Activated CD4-positive, alpha-beta T cell treated with anti-CD3 and anti-CD28 coated beads, Interleukin-2, Interleukin-4, amounts not matched to agents 100 ng/mL and 50 ng/mL, durations not matched to agents 16 hours and 8 hours (primary cell): ENCODE results near the gene C1QTNF9.
"Not testable (repeated sequence)": the region's sequence is repeated elsewhere in the genome, so short reads cannot be mapped to it uniquely, and the experiment has no call there.

Experiments used
- DNase-seq: peaks from one replicate; pipeline ENCODE4 v3.0.0-alpha.2; 2020; ENCODE audit warnings: low spot score

Gene C1QTNF9, protein sequence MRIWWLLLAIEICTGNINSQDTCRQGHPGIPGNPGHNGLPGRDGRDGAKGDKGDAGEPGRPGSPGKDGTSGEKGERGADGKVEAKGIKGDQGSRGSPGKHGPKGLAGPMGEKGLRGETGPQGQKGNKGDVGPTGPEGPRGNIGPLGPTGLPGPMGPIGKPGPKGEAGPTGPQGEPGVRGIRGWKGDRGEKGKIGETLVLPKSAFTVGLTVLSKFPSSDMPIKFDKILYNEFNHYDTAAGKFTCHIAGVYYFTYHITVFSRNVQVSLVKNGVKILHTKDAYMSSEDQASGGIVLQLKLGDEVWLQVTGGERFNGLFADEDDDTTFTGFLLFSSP

DNA sequence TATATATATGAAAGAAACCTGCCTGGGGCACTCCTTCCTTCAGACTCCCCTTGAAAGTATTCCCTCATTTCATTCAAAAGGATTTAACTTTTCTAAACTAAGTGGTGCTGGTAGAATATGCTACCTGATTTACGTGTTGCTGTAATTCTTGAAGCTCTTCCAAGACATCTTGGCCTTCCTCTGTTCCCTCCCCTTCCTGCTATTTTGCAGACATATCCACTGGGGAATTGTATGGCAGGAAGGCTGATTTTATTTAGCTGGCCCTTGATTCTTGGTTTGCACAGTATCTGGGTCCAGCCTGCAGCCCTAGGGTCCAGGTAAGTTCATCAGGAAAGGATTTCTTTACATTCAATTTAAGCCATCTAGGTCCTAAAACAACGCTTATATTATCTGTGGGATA is at the start of gene C1QTNF9:
Gene C1QTNF9 (plus strand): TSS at position 281 of the 400 bp plus-strand sequence. CDS start 6,424 bp downstream, outside the sequence.
- not testable (repeated sequence) for DNase-seq

DNA sequence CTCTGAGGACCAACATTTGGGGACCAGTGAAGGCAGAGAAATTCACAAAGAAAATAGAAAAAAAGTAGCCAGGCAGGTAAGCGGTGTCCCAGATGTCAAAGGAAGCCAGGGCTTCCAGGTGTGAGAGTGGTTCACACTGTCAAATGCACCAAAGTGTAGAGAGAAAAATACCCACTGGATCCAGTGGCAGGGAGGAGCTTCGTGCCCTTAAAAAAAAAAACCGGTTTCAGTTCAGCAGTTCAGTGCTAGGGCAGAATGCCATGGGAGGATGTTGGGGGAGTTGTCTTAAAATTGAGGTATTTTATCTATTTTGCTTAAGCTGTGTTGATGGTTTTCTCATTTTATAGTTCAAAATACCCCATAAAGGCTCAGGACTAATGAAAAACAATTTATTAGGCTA is 47.8 kb upstream of the C1QTNF9 start:
- DNase-seq, result no peak

DNA sequence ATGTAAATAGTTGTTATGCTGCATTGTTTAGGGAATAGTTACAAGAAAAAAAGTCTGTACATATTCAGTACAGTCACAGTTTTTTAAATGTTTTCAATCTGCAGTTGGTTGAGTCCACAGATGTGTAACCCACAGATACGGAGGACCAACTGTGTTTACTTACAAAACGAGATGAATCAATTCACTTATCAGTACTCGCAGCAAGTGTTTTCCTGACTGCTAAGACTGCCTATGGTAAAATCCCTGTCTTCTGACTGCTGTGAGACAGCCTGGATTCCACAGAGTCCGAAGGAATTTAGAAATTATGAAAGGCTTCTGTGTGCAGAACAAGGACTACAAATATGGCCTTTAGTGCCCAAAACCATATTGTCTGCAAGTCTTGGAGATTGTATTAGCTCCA is 45.7 kb upstream of the C1QTNF9 start:
- no peak for DNase-seq

DNA sequence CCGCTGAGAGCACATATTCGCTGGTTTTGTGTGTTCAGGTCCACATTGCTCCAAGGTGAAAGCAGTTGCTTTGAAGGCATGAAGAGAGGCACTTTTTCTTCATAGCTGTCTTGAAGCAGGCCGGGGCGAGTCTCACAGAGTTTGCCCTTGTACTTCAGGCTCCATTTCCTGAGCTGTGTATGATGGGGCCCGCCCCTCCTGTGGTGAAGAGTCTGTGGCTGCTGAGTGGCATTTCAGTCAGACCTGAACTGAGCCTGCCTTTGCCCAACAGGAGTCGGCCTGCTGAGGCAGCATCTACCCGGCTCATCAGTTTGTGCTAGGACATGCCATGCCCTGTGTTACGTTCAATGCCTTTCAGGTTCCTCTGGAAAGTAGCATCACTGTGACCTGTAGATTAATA is 44.4 kb upstream of the C1QTNF9 start:
- DNase-seq, result peak; percentile 91

DNA sequence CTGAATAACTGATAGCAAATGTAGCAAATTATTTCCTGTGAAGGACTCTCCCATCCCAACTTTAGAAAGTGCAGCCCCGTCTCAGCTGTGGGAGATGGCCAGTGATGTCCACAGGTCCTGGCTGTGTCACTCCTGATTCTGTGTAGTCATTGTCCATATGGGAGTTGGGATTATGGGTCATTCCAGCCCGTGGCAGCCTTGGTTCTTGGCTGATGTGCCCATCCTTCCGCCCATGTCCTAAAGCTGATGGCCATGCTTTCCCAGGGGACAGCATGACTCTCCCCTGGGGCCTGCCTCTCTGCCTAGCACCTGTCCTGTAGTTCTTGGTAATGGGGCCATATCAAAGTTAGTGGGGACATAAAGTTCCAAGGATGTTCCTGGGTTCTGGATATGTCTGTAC is 43.9 kb upstream of the C1QTNF9 start:
- no peak for DNase-seq

DNA sequence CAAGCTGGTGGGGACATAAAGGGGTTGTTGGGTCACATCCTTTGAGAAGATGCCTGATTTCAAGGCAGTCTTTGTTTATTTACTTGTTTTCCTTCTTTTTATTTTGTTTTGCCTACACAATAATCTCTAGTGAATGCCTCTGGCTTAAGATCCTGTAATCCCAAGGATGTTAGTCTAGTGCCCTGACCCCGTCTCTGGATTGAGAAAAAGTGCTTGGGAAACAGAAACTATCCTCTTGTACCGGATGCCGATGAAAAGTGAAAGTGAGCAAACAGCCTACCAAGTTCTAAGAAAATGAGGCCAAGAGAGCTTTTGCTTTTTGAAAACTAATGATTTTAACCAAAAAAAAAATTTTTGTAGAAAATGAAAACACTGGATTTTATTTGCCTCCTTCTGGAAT is 42.1 kb upstream of the C1QTNF9 start:
- peak; percentile 71 for DNase-seq

DNA sequence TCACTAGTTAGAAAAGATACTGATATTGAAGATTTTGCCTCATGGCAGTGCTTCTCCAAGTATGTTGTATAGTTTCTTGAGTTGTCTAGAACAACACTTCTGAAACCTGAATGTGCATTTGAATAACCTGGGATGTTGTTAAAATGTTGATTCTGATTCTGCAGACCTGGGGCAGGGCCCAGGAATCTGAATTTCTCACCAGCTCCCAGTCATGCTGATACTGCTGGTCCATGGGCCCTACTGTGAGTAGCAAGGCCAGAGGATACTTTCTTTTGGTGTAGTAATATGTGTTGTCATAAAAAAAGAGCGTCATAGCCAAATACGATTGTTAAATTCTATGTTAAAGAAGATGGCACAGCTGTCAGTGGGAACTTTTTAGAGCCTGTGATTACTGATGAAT is 41.6 kb upstream of the C1QTNF9 start:
- no peak for DNase-seq

DNA sequence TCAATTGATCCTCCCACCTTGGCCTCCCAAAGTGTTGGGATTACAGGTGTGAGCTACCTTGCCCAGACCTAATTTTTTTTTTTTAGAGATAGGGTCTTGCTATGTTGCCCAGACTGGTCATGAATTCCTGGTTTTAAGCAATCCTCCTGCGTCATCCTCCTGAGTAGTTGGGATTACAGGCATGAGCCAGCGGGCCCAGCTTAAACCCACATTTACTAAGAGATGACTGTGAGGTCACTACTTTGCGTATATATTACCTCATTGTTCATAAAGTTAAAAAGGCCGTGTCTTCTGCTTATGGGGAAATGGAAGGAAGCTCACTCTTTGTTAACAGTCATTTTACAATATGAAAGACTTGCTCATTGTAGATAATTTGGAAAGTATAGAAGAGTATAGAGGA is 39.6 kb upstream of the C1QTNF9 start:
- no peak for DNase-seq

DNA sequence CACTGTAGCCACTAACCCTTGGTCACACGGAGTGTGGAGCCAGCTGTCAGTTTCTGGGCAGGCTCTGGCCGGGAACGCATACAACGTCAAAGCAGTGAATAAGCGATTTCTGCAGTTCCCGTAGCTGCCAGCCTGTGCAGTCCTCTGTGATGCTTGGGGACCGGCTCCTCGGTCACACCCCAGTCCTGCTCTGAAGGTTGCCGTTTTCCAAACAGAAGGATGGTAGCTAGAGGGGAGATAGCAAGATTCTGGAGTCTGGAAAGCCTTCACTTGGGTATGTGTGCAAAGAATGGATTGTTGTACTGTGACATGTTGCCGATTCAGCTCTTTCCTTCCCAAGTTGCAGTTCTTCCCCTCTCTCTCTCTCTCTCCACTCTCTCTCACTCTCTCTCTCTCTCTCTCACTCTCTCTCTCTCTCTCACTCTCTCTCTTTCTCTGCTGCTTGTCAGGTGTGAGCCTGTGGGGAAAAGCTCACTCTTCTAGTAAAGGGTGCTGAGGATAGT is 38.7 kb upstream of the C1QTNF9 start:
- peak; percentile 68 for DNase-seq

DNA sequence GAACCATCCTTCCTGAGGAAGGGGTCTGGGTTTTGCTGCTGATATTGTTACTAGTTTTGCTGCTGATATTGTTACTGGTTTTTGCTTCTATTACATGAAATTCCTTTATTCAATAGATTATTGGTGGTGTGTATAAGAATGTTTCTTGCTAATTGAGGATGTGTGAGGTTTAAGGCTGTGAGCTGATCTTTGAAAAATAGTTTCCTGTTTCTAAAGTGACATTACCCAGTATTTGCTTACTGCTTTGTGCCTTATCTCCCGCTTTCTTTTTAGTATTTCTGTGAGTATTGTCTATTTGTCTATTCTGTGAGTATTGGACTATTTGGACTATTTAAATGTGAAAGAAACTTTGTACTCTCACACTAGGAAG is 38.2 kb upstream of the C1QTNF9 start:
- no peak for DNase-seq

DNA sequence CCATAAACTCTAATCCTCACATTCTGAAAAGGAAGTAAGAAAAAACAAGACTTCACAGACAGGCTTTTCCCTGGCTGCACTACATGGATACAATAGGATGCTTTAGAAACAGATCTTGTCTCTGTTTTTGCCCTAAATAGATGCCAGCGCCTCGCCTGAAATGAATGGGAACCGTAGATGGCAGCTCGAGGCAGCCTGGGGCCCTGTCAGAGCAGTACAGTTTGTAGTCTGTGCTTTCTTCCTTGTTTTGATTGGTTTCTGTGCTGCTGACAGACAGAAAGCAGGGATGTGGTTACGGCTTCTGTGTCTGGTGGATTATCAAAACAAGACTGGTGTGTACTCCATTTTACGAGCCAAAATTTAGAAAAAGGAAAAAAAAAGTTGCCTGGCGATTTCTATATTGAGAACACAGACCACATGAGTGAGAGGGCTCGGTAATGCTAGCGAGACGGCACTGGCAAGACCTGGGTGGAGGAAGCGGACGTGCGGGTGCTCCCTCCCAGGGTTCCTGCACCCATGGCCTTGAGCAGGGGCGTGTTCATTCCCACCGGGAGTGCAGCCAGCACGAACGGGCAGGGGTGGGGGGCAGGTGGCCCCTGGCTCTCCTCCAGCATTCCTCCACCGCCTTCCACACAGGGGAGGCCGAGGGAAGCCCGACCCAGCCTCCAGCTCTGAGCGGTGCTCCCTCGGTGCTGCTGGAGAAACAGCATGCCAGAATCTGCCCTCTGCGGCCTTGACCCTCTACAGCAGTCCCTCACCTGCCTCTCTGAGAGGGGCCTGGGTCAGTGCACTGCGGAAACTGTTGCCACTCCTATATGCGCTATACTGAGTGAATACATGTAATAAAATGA is 37.6 kb upstream of the C1QTNF9 start:
- peak; percentile 83 for DNase-seq

DNA sequence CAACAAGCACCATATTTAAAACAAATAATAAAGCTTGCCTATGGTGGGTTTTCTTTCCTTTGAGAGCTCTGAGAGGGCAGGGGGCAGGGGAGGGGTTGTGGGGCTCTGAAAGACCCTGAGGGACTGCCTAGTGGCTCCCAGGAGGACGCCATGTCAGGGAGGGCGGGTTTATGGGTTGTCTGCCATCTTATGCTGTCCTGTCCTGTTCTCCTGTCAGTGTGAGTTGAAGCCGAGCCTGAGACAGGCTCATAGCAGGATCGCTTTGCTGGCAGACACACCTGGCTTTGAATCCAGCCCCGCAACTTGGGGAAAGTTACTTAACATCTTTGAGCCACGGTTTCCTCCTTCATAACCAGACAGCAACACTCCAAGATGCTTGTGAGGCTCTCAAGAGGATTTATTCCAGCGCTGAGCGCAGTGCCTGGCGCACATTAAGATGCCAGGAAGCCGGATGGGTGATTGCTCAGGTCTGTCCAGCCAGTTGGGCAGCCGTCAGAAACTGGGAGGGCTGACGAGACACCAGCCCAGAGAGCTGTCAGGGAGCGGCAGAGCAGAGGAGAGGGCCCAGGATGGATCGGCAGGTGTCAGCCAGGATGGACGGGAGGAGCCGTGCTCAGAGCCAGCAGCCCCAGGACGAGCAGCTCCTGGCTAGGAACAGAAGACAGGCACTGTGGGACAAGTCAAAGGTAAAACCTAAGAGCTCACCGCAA is 36.8 kb upstream of the C1QTNF9 start:
- no peak for DNase-seq

DNA sequence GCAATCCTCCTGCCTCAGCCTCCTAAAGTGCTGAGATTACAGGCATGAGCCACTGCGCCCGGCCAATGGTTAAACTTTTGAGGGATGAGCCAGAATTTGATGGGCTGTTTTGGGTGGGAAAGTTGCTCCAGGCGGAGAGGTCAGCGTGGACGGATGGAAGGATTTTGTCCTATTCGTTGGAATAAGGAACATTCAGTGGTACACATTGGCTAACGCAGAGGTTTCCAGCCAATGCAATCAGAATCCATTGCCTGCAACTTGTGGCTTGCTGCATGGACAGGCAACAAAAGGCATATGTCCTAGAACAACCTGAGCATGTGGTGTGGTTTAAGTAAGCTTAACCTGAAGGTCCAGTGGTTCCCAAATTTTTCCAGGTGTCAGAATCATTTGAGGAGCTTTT is 35.5 kb upstream of the C1QTNF9 start:
- DNase-seq, result no peak

DNA sequence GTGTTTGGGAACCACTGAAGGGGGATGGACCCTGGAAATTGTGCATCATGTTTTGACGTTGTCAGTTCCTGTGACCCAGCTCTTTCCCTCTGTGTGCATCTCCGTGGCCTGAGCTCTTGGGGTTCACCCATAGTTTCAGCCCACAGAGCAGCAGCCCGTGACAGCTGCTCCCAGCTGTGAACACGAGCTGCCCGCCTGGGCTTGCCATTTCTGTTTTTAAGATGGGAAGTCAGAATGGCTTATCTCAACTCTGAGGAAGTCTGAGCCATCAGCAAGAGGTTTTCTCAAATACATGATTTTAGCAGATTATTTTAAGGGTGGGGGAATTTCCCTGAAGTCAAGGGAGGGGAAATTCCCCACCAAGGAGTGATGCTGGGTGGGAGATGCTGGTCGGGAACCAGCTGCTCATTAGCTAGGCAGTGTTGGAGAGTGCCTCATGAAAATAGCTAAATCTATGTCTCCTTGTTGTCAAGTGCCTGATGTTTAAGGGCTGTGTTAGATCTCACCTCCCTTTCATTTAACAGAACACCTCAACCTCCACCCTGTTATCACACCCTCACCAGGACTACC is 34.8 kb upstream of the C1QTNF9 start:
- DNase-seq, result peak; percentile 67

DNA sequence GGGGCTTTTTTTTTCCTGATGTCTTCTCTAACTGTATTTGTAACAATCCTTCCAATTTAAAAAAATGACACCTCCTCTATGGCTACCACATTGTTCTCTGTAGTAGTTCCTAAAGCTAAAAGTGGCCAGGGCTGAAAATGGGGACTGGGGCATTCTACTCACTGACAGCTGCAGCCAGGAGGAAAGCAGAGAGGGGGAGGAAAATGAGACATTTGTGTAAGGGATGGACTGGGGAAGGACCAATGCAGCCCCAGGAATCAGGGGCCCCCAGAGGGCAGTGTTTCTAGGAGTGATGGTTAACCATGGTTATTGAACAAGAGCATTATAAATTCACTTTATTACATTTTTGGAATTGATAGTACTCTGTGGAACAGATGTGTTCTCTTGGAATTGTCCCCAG is 34.3 kb upstream of the C1QTNF9 start:
- no peak for DNase-seq

DNA sequence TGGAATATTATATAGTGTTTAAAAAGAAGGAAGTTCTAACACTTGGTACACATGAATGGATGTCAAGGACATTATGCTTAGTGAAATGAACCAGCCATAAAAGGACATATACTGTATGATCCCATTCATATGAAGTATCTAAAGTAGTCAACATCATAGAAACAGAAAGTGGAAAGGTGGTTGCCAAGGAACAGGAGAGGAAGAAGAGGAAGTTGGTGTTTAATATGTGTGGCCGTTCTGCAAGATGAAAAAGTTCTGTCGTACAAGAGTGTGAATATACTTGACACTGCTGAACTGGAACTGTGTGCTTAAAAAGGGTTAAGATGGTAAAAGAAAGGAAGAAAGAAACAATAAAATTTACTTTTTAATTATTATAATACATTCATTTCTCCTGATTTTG is 33.1 kb upstream of the C1QTNF9 start:
- no peak for DNase-seq

DNA sequence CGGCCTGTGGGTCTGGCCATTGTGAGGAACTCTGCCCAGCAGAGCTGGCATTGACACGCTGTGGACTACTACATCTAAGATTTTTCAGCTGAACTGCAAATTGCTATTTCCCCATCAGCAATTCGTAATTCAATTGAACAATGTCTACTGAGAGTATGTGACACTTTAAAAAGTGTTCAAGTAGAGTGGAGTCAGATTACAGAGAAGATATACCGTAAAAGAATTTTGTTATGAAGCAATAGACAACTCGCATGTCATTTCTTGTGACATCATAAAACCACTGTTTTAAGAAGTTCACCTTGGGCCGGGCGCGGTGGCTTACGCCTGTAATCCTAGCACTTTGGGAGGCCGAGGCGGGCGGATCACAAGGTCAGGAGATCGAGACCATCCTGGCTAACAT is 32.5 kb upstream of the C1QTNF9 start:
- DNase-seq, result no peak

DNA sequence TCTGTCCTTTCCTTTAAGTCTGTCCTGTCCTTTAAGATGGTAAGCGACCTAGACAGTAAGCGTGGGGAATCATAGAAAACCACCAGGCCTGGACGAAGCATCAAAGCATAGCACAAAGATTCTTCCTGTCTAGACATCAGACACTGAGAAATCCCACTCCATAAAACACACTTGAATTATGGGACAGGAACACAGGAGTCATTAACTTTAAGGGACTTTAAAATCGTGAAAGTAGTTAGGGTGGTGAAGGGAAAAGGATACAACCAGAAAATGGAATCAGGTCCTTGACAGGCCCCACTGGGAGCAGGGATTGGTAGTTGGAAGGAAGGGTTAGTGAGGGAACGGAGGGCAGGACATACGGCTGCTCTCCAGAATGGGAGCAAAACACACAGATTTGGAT is 31.6 kb upstream of the C1QTNF9 start:
- no peak for DNase-seq

DNA sequence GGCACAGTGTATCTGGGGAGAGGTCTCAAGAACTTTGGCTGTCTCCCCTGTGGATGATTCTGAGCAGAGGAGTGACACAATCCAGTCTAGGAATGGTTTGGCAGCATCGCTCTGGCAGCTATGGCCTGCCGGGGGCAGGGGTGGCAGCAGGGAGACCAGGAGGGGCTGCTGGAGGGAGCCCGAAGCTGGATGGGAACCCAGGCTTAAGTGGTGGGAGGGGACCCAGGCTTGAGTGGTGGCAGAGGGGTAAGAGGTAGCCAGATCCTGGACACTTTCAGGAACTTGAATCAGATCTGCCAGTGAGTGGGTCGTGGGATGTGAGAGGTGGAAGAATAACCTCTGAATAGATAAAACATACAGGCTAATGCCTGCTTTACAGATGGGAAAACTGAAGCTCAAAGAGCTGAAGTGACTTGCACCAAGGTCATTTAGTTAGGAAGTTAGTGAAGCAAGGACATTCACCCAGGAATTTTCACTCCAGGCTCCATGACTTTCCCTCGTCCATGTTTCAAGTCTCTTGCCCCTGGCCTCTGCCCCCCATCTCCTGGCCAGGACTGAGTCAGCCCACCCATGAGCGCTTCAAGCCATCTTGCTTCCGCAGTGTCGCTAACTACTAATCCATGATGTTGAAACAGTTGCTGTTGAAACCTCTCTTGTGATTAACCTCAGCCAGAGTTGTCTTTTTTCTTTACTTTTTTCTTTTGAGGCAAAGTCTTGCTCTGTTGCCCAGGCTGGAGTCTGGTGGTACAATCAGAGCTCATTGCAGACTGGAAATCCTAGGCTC is 29.9 kb upstream of the C1QTNF9 start:
- DNase-seq, result no peak

DNA sequence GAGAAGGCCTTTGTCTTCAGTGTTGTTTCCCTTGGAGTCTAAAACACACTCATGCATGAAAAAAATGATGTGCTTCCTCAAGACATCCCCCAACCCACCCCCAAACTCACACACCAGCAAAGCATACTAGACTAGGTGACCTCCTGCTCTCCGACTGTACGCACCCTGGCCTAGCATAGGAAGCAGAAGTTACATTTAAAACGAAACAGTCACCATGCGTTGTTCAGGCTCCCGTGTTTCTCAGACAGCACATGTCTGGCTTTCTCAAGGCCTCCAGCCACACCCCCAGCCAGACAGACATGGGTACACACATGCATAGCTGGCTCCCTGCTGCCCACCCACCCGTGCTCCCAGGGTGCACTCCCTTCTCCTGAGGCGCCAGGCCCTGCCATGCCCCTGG is 28.7 kb upstream of the C1QTNF9 start:
- DNase-seq, result no peak

DNA sequence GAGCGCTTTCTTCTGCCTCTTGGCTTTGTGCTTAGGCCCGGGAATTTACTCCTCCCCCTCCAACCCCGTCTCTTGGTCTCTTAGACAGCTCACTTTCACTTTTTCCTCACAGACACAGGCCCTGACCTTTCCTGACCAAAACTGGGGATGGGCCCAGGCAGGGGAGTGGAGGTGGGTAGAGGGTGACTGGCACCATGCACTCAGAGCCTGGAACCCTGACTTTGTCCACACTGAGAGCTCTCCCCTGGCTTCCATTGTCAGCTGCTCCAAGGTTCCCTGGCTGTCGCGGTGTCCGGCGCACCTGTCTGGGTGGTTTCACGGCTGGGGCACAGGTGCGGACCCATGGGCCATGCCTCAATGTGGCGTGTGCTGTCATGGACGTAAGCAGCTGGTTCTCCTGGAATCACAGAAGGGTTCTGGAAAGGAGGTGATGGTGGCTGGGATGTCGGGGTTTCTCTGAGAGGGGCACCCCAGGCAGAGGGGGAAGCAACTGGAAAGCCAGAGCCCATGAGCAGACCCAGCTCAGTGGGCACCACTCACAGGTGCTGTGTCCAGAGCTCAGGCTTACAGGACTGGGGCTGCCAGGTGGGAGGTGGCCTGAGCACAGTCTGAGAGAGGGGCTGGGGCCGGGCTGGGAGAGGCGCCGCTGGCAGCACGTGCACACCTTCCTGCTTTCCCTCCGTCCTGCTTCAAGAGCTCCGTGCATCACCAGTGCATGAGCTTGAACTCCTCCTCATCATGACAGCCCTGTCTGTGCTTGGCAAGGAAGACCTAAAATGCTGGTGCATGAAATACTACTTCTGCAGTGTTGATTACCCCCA is 28.0 kb upstream of the C1QTNF9 start:
- no peak for DNase-seq
